Activated CD8-positive, alpha-beta T cell treated with anti-CD3 and anti-CD28 coated beads for 36 hours (primary cell): ENCODE measurements around the gene RTN1. TPM values are rescaled to one million over a fixed set of nuclear protein-coding genes. Genes with fewer than 3 reads are reported as not detected.

Source experiments
- ATAC-seq: fragments of 200-7000 bp; cut with Tn5 transposase; one replicate; pipeline ENCODE4 v1.10.0; 2021; ENCODE audit warnings: mild to moderate bottlenecking, moderate library complexity
- CTCF ChIA-PET: fragments of 350-600 bp; sonication (Branson Sonifier 250); formaldehyde crosslinking; loops from one replicate; lab custom pipeline; 2021; ENCODE audit warnings: antibody characterized with exemption; lab: Charles Lee
- POLR2A ChIA-PET: fragments of 350-600 bp; sonication (Branson Sonifier 250); formaldehyde crosslinking; loops from one replicate; lab custom pipeline; 2021; ENCODE audit warnings: antibody characterized with exemption; lab: Charles Lee
- DNase-seq: peaks from one replicate; pipeline ENCODE4 v3.0.0-alpha.2; 2020
- H3K27ac Mint-ChIP-seq: one replicate; pipeline ENCODE4 v1.8.0; 2021; ENCODE audit warnings: mild to moderate bottlenecking, mixed read lengths
- H3K27me3 Mint-ChIP-seq: one replicate; pipeline ENCODE4 v1.8.0; 2021; ENCODE audit warnings: mixed read lengths
- H3K36me3 Mint-ChIP-seq: one replicate; pipeline ENCODE4 v1.8.0; 2021; ENCODE audit warnings: low read depth, mixed read lengths
- H3K4me1 Mint-ChIP-seq: one replicate; pipeline ENCODE4 v1.8.0; 2021; ENCODE audit warnings: low read depth, mixed read lengths
- H3K4me3 Mint-ChIP-seq: one replicate; pipeline ENCODE4 v1.8.0; 2021; ENCODE audit warnings: mild to moderate bottlenecking, moderate library complexity, mixed read lengths
- H3K9me3 Mint-ChIP-seq: one replicate; pipeline ENCODE4 v1.8.0; 2021; ENCODE audit warnings: mixed read lengths
- CTCF ChIP-seq: fragments of 200-600 bp; IDR thresholded peaks from one replicate; pipeline ENCODE4 v1.8.0; 2022; ENCODE audit warnings: antibody characterized with exemption, mild to moderate bottlenecking
- intact Hi-C: fragments of 100-400 bp; cut with micrococcal nuclease; formaldehyde crosslinking; loops from one replicate; pipeline ENCODE4 v1.10.0; 2022
- total RNA-seq, 2 experiments: library from RNA; stranded (reverse); gene quantifications; one replicate each; pipeline ENCODE4 v1.2.3, GENCODE V29; 2021

Gene RTN1
- total RNA-seq, 2 experiments from 2014 or later, result not detected

GRCh38 chr14:59782760-59783159 lies 87.8 kb downstream of the RTN1 start:
- Mint-ChIP-seq H3K27me3 (peaks cover 9% of the 10 kb centered on the region), H3K9me3 (no peaks in the 10 kb centered on the region), H3K27ac (no peak overlapping the region), H3K4me3 (no peak overlapping the region), H3K36me3 (no peaks in the 10 kb centered on the region), H3K4me1 (no peaks in the 10 kb centered on the region)
- ATAC-seq, result no peak
- ChIA-PET POLR2A (no interaction called here), CTCF (no interaction called here)
- no peak for DNase-seq
- intact Hi-C loops, result no loop called here
- no peak for TF ChIP-seq CTCF

GRCh38 chr14:59777006-59777579 lies 93.5 kb downstream of the RTN1 start:
- DNase-seq, result no peak
- no peak for TF ChIP-seq CTCF
- Mint-ChIP-seq H3K27ac (no peak overlapping the region), H3K36me3 (no peaks in the 10 kb centered on the region), H3K4me3 (no peak overlapping the region), H3K27me3 (peaks cover 8% of the 10 kb centered on the region), H3K4me1 (no peaks in the 10 kb centered on the region), H3K9me3 (no peaks in the 10 kb centered on the region)
- ATAC-seq, result no peak
- POLR2A ChIA-PET, result no interaction called here
- intact Hi-C loops, result no loop called here
- CTCF ChIA-PET, result no interaction called here

GRCh38 chr14:59776468-59776867 lies 94.1 kb downstream of the RTN1 start:
- TF ChIP-seq CTCF, result no peak
- intact Hi-C loops, result no loop called here
- CTCF ChIA-PET, result no interaction called here
- H3K27me3 Mint-ChIP-seq, result peaks cover 8% of the 10 kb centered on the region
- no peak overlapping the region for H3K27ac Mint-ChIP-seq
- H3K9me3 Mint-ChIP-seq, result no peaks in the 10 kb centered on the region
- no peaks in the 10 kb centered on the region for H3K36me3 Mint-ChIP-seq
- no peaks in the 10 kb centered on the region for H3K4me1 Mint-ChIP-seq
- no peak overlapping the region for H3K4me3 Mint-ChIP-seq
- POLR2A ChIA-PET, result no interaction called here
- no peak for ATAC-seq
- no peak for DNase-seq

- no peak overlapping the region for H3K4me3 Mint-ChIP-seq
- H3K9me3 Mint-ChIP-seq, result no peaks in the 10 kb centered on the region
Measured at GRCh38 chr14:59772233-59772632, 98.3 kb downstream of the RTN1 start.

GRCh38 chr14:59771577-59771976 lies 99.0 kb downstream of the RTN1 start:
- Mint-ChIP-seq H3K36me3 (no peaks in the 10 kb centered on the region), H3K4me1 (no peaks in the 10 kb centered on the region), H3K4me3 (no peak overlapping the region), H3K27me3 (peaks cover 3% of the 10 kb centered on the region), H3K27ac (no peak overlapping the region), H3K9me3 (no peaks in the 10 kb centered on the region)
- intact Hi-C loops, result no loop called here
- ATAC-seq (no peak), DNase-seq (no peak)
- no peak for TF ChIP-seq CTCF
- ChIA-PET CTCF (no interaction called here), POLR2A (no interaction called here)

More at GRCh38 chr14:59772233-59772632, 98.3 kb downstream of the RTN1 start:
- Mint-ChIP-seq H3K4me1 (no peaks in the 10 kb centered on the region), H3K36me3 (no peaks in the 10 kb centered on the region), H3K27me3 (peaks cover 3% of the 10 kb centered on the region), H3K27ac (no peak overlapping the region)
- CTCF ChIA-PET, result no interaction called here
- intact Hi-C loops, result no loop called here
- ATAC-seq, result no peak
- no peak for TF ChIP-seq CTCF
- POLR2A ChIA-PET, result no interaction called here
- no peak for DNase-seq
